Nephron (organoid): Measurements from ENCODE around the gene TSFM.

Source experiments
- H3K27ac Mint-ChIP-seq, 3 experiments: 2 replicates each; pipeline ENCODE4 v1.8.0; 2020; ENCODE audit warnings: mixed read lengths in 3 of 3, mild to moderate bottlenecking in 2 of 3, moderate library complexity in 1 of 3
- H3K27me3 Mint-ChIP-seq: 2 replicates; pipeline ENCODE4 v1.8.0; 2021; ENCODE audit warnings: low read depth, mild to moderate bottlenecking, moderate library complexity, mixed read lengths
- H3K36me3 Mint-ChIP-seq: 2 replicates; pipeline ENCODE4 v1.8.0; 2020; ENCODE audit warnings: low read depth, mixed read lengths
- H3K4me1 Mint-ChIP-seq: 2 replicates; pipeline ENCODE4 v1.8.0; 2020; ENCODE audit warnings: mixed read lengths
- H3K4me3 Mint-ChIP-seq, 3 experiments: 2 replicates each; pipeline ENCODE4 v1.8.0; 2020; ENCODE audit warnings: mild to moderate bottlenecking in 3 of 3, mixed read lengths in 3 of 3, moderate library complexity in 2 of 3
- H3K9me3 Mint-ChIP-seq: 2 replicates; pipeline ENCODE4 v1.8.0; 2020; ENCODE audit warnings: mixed read lengths
- CTCF ChIP-seq, 3 experiments: fragments of 200-600 bp; sonication (generic); IDR thresholded peaks; one replicate each; pipeline ENCODE4 v1.5.0; 2021; ENCODE audit warnings: antibody characterized with exemption in 3 of 3; ENCODE audit not compliant: unreplicated experiment in 3 of 3

Gene TSFM

GRCh38 chr12:57767876-57768275 lies 14.7 kb upstream of the TSFM start:
- TF ChIP-seq CTCF (IDR thresholded peaks at IDR 0.05; ENCODE audit: unreplicated experiment in 3 of 3), result no peak
- Mint-ChIP-seq H3K27me3 (peaks cover 67% of the 10 kb centered on the region), H3K36me3 (peaks cover 21% of the 10 kb centered on the region), H3K4me3 (no peak overlapping the region), H3K27ac (no peak overlapping the region), H3K4me1 (peaks cover 28% of the 10 kb centered on the region), H3K9me3 (no peaks in the 10 kb centered on the region)

- H3K4me1 Mint-ChIP-seq, result peaks cover 35% of the 10 kb centered on the region
- peaks cover 21% of the 10 kb centered on the region for H3K36me3 Mint-ChIP-seq
- TF ChIP-seq CTCF (IDR thresholded peaks at IDR 0.05; ENCODE audit: unreplicated experiment in 3 of 3), result no peak
Observed at GRCh38 chr12:57769594-57769993, 13.0 kb upstream of the TSFM start.

GRCh38 chr12:57770734-57771133 lies 11.9 kb upstream of the TSFM start:
- Mint-ChIP-seq H3K27me3 (peaks cover 38% of the 10 kb centered on the region), H3K9me3 (no peaks in the 10 kb centered on the region), H3K4me3 (peak overlapping the region; percentile 43 to 69 (median 68)), H3K36me3 (peaks cover 23% of the 10 kb centered on the region), H3K4me1 (peaks cover 35% of the 10 kb centered on the region), H3K27ac (peak overlapping the region in 2 of 3 experiments; percentile 25 to 58)
- TF ChIP-seq CTCF (IDR thresholded peaks at IDR 0.05; ENCODE audit: unreplicated experiment in 3 of 3), result no peak

More at GRCh38 chr12:57769594-57769993, 13.0 kb upstream of the TSFM start:
- H3K9me3 Mint-ChIP-seq, result no peaks in the 10 kb centered on the region
- no peak overlapping the region for H3K27ac Mint-ChIP-seq
- H3K27me3 Mint-ChIP-seq, result peaks cover 50% of the 10 kb centered on the region
- peak overlapping the region; percentile 43 to 80 (median 53) for H3K4me3 Mint-ChIP-seq

GRCh38 chr12:57771236-57771872 lies 11.2 kb upstream of the TSFM start:
- Mint-ChIP-seq H3K27me3 (peaks cover 32% of the 10 kb centered on the region), H3K27ac (peak overlapping the region; percentile 92 to 97 (median 93)), H3K36me3 (peaks cover 28% of the 10 kb centered on the region), H3K4me3 (peak overlapping the region; percentile 89 to 97 (median 97)), H3K4me1 (peaks cover 32% of the 10 kb centered on the region), H3K9me3 (no peaks in the 10 kb centered on the region)
- TF ChIP-seq CTCF (IDR thresholded peaks at IDR 0.05; ENCODE audit: unreplicated experiment in 3 of 3), result no peak

GRCh38 chr12:57771873-57772428 lies 10.6 kb upstream of the TSFM start, which contains the start of gene METTL1:
METTL1 (minus strand) TSS chr12:57772105; CDS start chr12:57772083, 22 bp downstream.
- peak within 1 kb of the TSS; percentile 89 to 97 (median 97) for H3K4me3 Mint-ChIP-seq
- peaks cover 26% of the 10 kb centered on the region for H3K4me1 Mint-ChIP-seq
- TF ChIP-seq CTCF (IDR thresholded peaks at IDR 0.05; ENCODE audit: unreplicated experiment in 3 of 3), result no peak
- H3K36me3 Mint-ChIP-seq, result peaks cover 28% of the 10 kb centered on the region
- H3K27ac Mint-ChIP-seq, result peak within 1 kb of the TSS; percentile 92 to 97 (median 93)
- H3K9me3 Mint-ChIP-seq, result no peaks in the 10 kb centered on the region
- H3K27me3 Mint-ChIP-seq, result peaks cover 26% of the 10 kb centered on the region
